ENCODE results near the gene ATXN3.
"Not testable (repeated sequence)": the region's sequence is repeated elsewhere in the genome, so short reads cannot be mapped to it uniquely, and the experiment has no call there.

The ATXN3 gene

GRCh38 chr14:92058006-92058917 is 48.1 kb downstream of the ATXN3 start:
- no peak for DNase-seq (ENCODE audit: low spot score)

- no peak for DNase-seq (ENCODE audit: low spot score)
These were observed 56.6 kb downstream of the ATXN3 start for GRCh38 chr14:92049781-92050180.

GRCh38 chr14:92049221-92049620 is 57.2 kb downstream of the ATXN3 start:
- not testable (repeated sequence) for DNase-seq (ENCODE audit: low spot score)

GRCh38 chr14:92045904-92046303 is 60.5 kb downstream of the ATXN3 start:
- DNase-seq (ENCODE audit: low spot score), result not testable (repeated sequence)

GRCh38 chr14:92041766-92042165 is 64.6 kb downstream of the ATXN3 start:
- not testable (repeated sequence) for DNase-seq (ENCODE audit: low spot score)

- no peak for DNase-seq (ENCODE audit: low spot score)
These were observed 65.2 kb downstream of the ATXN3 start for GRCh38 chr14:92041203-92041602.

GRCh38 chr14:92040431-92041051 is 65.8 kb downstream of the ATXN3 start:
- DNase-seq (ENCODE audit: low spot score), result peak; percentile 65

- peak; percentile 94 for DNase-seq (ENCODE audit: low spot score)
These were observed 66.5 kb downstream of the ATXN3 start, which contains the start of gene TRIP11 for GRCh38 chr14:92039719-92040430. Gene TRIP11, minus strand, starts transcription at chr14:92040059. Its CDS starts 374 bp downstream, at chr14:92039685.

GRCh38 chr14:92039063-92039718 is 67.2 kb downstream of the ATXN3 start:
- peak; percentile 51 for DNase-seq (ENCODE audit: low spot score)

- DNase-seq (ENCODE audit: low spot score), result no peak
These were observed 68.4 kb downstream of the ATXN3 start for GRCh38 chr14:92037989-92038388.

GRCh38 chr14:92035890-92036289 is 70.5 kb downstream of the ATXN3 start:
- no peak for DNase-seq (ENCODE audit: low spot score)

GRCh38 chr14:92033906-92034687 is 72.3 kb downstream of the ATXN3 start:
- no peak for DNase-seq (ENCODE audit: low spot score)

- no peak for DNase-seq (ENCODE audit: low spot score)
These were observed 72.9 kb downstream of the ATXN3 start for GRCh38 chr14:92033433-92033832.

GRCh38 chr14:92026548-92027190 is 79.7 kb downstream of the ATXN3 start:
- DNase-seq (ENCODE audit: low spot score), result no peak

- DNase-seq (ENCODE audit: low spot score), result no peak
These were observed 84.3 kb downstream of the ATXN3 start for GRCh38 chr14:92022036-92022435.

- DNase-seq (ENCODE audit: low spot score), result no peak
These were observed 84.9 kb downstream of the ATXN3 start for GRCh38 chr14:92021523-92021922.

GRCh38 chr14:92014040-92014439 is 92.3 kb downstream of the ATXN3 start:
- DNase-seq (ENCODE audit: low spot score), result no peak

GRCh38 chr14:92012121-92012748 is 94.1 kb downstream of the ATXN3 start:
- no peak for DNase-seq (ENCODE audit: low spot score)

GRCh38 chr14:92010644-92011043 is 95.7 kb downstream of the ATXN3 start:
- DNase-seq (ENCODE audit: low spot score), result no peak

- DNase-seq (ENCODE audit: low spot score), result no peak
These were observed 96.8 kb downstream of the ATXN3 start for GRCh38 chr14:92009604-92010003.

All from NAMALWA (cell line).